SU-DHL-6 (cell line): ENCODE data around the gene RLN3.

Experiments used
- EZH2phosphoT487 ChIP-seq: fragments of 200-600 bp; sonication (generic), shearing (Covaris generic); conservative IDR thresholded peaks from 2 replicates; pipeline ENCODE4 v1.6.1; 2018; ENCODE audit warnings: mild to moderate bottlenecking, antibody characterized with exemption, low read length, moderate library complexity, mixed read lengths
- TF ChIP-seq, protein P1 (sequence below): fragments of 200-600 bp; sonication (generic); IDR thresholded peaks from one replicate; pipeline ENCODE4 v1.5.1; 2017; ENCODE audit warnings: antibody characterized with exemption, mild to moderate bottlenecking, low read length, moderate library complexity; ENCODE audit not compliant: insufficient read depth, poor library complexity, severe bottlenecking

DNA sequence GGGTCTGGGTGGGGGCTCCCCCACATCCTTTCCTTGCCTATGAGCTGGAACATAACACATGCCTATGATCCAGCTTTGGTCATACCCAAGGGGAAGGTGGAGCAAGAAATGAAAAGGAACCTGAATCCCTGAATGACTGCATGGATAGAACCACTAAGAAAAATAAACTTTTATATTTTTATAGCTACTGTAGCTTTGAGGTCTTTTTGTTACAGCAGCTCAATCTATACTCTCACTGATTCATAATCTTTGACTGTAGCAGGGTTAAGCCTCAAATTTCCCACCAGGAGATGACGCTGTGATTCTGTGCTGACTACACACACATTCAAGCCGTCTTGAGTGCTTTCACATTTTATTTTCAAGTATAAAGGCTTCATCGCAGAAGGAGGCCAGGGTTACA is 25.1 kb downstream of the RLN3 start:
- TF ChIP-seq, protein P1, sequence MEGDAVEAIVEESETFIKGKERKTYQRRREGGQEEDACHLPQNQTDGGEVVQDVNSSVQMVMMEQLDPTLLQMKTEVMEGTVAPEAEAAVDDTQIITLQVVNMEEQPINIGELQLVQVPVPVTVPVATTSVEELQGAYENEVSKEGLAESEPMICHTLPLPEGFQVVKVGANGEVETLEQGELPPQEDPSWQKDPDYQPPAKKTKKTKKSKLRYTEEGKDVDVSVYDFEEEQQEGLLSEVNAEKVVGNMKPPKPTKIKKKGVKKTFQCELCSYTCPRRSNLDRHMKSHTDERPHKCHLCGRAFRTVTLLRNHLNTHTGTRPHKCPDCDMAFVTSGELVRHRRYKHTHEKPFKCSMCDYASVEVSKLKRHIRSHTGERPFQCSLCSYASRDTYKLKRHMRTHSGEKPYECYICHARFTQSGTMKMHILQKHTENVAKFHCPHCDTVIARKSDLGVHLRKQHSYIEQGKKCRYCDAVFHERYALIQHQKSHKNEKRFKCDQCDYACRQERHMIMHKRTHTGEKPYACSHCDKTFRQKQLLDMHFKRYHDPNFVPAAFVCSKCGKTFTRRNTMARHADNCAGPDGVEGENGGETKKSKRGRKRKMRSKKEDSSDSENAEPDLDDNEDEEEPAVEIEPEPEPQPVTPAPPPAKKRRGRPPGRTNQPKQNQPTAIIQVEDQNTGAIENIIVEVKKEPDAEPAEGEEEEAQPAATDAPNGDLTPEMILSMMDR, result no peak
- TF ChIP-seq EZH2phosphoT487, result no peak
